ENCODE data around the gene RASSF5. TPM values are rescaled to one million over a fixed set of nuclear protein-coding genes. Genes with fewer than 3 reads are reported as not detected.

RASSF5 gene
- total RNA-seq, 4 donors from 2014 or later: 14.0 to 16.4 (median 14.5) TPM

DNA sequence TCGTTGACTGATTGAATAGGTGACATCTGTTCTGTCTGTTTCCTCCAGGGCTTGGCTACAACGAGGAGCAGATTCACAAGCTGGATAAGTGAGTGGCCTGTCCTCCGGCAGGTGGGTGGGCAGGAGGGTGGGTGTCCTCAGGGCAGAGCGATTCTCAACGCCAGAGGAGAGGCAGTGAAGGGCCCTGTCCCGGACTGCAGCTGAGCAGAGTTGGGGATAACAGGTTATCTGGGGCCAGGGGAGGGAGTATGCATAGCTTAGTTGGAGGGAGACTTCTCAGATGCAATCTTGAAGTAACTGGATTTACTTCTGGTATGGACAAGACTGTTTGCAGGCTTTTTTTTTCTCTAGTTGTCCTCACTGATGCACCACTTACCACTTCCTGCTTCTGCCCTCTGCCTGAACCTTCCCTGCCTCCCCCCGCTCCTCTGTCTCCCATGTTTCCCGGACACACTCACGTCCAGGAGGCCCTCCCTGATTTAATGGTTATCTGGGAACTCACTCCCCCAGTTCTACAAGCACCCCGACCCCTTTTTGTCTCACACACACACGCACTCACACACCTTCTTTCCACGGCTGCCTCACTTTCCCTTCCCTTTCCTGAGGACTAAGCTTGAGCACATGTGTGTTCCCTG is 16.4 kb upstream of the RASSF5 start:
- peaks cover 6 to 12% of the 10 kb centered on the region in 2 donors for H3K4me1 ChIP-seq
- intact Hi-C loops (cut with DNase I): loop anchor here (2.0 to 10.0 kb wide), 3 partner anchors 54 to 174 kb away; no protein-coding TSS in a partner anchor
- TF ChIP-seq, protein P1, sequence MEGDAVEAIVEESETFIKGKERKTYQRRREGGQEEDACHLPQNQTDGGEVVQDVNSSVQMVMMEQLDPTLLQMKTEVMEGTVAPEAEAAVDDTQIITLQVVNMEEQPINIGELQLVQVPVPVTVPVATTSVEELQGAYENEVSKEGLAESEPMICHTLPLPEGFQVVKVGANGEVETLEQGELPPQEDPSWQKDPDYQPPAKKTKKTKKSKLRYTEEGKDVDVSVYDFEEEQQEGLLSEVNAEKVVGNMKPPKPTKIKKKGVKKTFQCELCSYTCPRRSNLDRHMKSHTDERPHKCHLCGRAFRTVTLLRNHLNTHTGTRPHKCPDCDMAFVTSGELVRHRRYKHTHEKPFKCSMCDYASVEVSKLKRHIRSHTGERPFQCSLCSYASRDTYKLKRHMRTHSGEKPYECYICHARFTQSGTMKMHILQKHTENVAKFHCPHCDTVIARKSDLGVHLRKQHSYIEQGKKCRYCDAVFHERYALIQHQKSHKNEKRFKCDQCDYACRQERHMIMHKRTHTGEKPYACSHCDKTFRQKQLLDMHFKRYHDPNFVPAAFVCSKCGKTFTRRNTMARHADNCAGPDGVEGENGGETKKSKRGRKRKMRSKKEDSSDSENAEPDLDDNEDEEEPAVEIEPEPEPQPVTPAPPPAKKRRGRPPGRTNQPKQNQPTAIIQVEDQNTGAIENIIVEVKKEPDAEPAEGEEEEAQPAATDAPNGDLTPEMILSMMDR (IDR thresholded peaks at IDR 0.05): no peak
- TF ChIP-seq POLR2A (IDR thresholded peaks at IDR 0.05): no peak

DNA sequence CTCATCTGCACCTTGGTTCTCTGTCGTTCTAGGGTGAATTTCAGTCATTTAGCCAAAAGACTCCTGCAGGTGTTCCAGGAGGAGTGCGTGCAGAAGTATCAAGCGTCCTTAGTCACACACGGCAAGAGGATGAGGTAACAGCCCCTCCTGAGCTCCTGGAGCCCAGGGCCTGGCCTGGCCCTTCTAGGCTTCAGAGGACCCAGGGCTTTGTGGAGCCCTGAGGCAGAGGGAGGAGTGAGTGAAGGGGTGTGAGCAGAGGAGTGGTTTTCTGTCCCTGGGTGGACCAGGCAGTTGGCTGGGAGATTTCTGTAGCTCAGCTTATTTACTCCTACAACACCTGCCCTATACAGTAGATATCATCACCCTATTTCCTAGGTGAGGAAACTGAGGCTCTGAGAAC is 15.7 kb upstream of the RASSF5 start:
- WGBS, 2 donors: 72 to 85% methylated on average over 4 of the region's 4 CpGs
- H3K9me3 ChIP-seq: no peaks in the 10 kb centered on the region
- H3K4me1 ChIP-seq: peaks cover 11 to 20% of the 10 kb centered on the region in 2 donors
- no peaks in the 10 kb centered on the region for H3K27me3 ChIP-seq
- intact Hi-C loops (cut with DNase I): loop anchor here (2.0 to 10.0 kb wide), 3 partner anchors 53 to 173 kb away; no protein-coding TSS in a partner anchor
- TF ChIP-seq POLR2A (IDR thresholded peaks at IDR 0.05): peak in 1 of 2 donors; percentile 21
- TF ChIP-seq, protein P1 (IDR thresholded peaks at IDR 0.05): peak in 1 of 6 experiments; percentile 17
- H3K4me3 ChIP-seq (replicated peaks in 1 of 3): no peak overlapping the region
- DNase-seq: peak in 1 of 2 donors; percentile 34
- no peaks in the 10 kb centered on the region for H3K36me3 ChIP-seq
- peak overlapping the region in 1 of 3 donors; percentile 25 for H3K27ac ChIP-seq

More for the DNA sequence above, 16.4 kb upstream of the RASSF5 start:
- Histone ChIP-seq H3K9me3 (no peaks in the 10 kb centered on the region), H3K27ac (peak overlapping the region in 1 of 3 donors; percentile 46), H3K27me3 (no peaks in the 10 kb centered on the region), H3K4me3 (replicated peaks in 1 of 3) (no peak overlapping the region), H3K36me3 (no peaks in the 10 kb centered on the region)
- no peak for DNase-seq
- 73 to 80% methylated on average over 12 of the region's 12 CpGs for WGBS, 2 donors

DNA sequence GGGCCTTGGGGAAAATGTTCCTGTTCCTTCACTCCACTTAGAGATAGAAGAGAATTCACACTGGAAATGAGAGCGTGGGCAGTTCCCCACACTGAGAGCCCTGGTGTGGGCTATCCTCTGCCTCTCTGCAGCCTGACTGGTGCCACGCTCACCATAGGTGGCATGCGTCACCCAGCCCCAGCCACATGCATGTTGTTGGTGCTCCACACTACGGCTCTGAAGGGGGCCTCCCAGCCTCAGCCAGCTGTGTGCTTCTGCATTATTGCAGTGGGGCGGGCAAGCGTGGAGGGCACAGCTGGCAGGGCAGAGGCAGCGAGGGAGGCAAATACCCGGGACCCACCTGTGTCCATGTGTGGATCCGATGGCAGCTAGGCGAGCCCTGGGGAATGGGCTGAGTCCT is 14.7 kb upstream of the RASSF5 start:
- intact Hi-C loops (cut with DNase I): loop anchor here (10.0 kb wide), 2 partner anchors 52 to 172 kb away; no protein-coding TSS in a partner anchor
- H3K4me3 ChIP-seq (replicated peaks in 1 of 3): no peak overlapping the region
- no peaks in the 10 kb centered on the region for H3K9me3 ChIP-seq
- H3K27ac ChIP-seq: peak overlapping the region in 1 of 3 donors; percentile 25
- H3K27me3 ChIP-seq: no peaks in the 10 kb centered on the region
- H3K4me1 ChIP-seq: peaks cover 11 to 22% of the 10 kb centered on the region in 2 donors
- H3K36me3 ChIP-seq: no peaks in the 10 kb centered on the region
- WGBS, 2 donors: 95 to 96% methylated on average over 9 to 10 of the region's 10 CpGs
- no peak for DNase-seq
- TF ChIP-seq, protein P1 (IDR thresholded peaks at IDR 0.05): no peak
- TF ChIP-seq POLR2A (IDR thresholded peaks at IDR 0.05): no peak

DNA sequence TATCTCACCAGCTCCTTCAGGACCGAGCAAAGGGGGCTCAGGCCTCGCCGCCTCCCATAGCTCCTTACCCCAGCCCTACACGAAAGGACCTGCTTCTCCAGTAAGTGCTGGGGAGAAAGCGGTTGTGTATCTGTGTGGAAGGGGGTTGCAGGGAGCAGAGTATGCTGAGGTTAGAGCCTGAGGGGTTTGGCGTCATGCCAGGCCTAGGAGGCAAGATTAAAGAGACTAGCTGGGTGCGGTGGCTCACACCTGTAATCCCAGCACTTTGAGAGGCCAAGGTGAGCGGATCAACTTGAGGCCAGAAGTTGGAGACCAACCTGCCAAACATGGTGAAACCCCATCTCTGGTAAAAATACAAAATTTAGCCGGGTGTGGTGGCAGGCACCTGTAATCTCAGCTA is 14.1 kb upstream of the RASSF5 start:
- Histone ChIP-seq H3K27ac (no peak overlapping the region), H3K9me3 (no peaks in the 10 kb centered on the region), H3K4me1 (peaks cover 11 to 22% of the 10 kb centered on the region in 2 donors), H3K4me3 (replicated peaks in 1 of 3) (no peak overlapping the region), H3K27me3 (no peaks in the 10 kb centered on the region), H3K36me3 (no peaks in the 10 kb centered on the region)
- intact Hi-C loops (cut with DNase I): loop anchor here (10.0 kb wide), 2 partner anchors 52 to 172 kb away; no protein-coding TSS in a partner anchor
- TF ChIP-seq, protein P1 (IDR thresholded peaks at IDR 0.05): no peak
- TF ChIP-seq POLR2A (IDR thresholded peaks at IDR 0.05): no peak
- 91 to 97% methylated on average over 9 of the region's 9 CpGs for WGBS, 2 donors
- DNase-seq: no peak

DNA sequence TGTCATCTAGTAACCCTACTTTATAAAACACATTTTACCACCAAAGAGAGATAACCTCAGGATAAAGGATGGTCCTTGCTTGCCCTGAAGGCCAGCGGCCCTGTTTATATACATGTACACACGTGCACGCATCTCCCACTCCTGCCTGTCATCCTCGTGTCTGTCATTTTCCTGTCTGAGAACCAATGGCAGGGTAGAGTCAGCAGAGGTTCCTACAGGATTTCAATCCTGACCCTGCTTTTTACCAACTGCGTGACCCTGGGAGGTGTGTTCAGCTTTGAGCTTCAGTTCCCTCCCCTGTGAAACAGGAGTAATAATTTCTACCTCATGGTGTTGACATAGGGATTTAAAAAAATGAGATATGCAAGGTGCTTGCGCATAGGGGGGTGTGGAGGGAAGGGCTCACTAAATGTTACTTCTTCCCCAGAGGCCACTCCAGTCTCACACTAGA is 12.3 kb upstream of the RASSF5 start:
- Histone ChIP-seq H3K4me3 (replicated peaks in 1 of 3) (no peak overlapping the region), H3K9me3 (no peaks in the 10 kb centered on the region), H3K4me1 (peaks cover 11 to 22% of the 10 kb centered on the region in 2 donors), H3K36me3 (no peaks in the 10 kb centered on the region), H3K27ac (peak overlapping the region in 1 of 3 donors; percentile 51), H3K27me3 (no peaks in the 10 kb centered on the region)
- no peak for DNase-seq
- intact Hi-C loops (cut with DNase I): loop anchor here (10.0 kb wide), 2 partner anchors 50 to 170 kb away; no protein-coding TSS in a partner anchor
- WGBS, 2 donors: 78 to 91% methylated on average over 6 of the region's 6 CpGs
- TF ChIP-seq, protein P1 (IDR thresholded peaks at IDR 0.05): no peak
- no peak for TF ChIP-seq POLR2A (IDR thresholded peaks at IDR 0.05)
